Epithelial cell of proximal tubule (primary cell): ENCODE results near the gene POU2F2. TPM values are rescaled to one million over a fixed set of nuclear protein-coding genes. Genes with fewer than 3 reads are reported as not detected.

Experiments used
- DNase-seq: peaks from one replicate; pipeline ENCODE4 v3.0.0-alpha.2; 2011; ENCODE audit warnings: low read depth
- H3K4me3 ChIP-seq: 2 replicates; pipeline ENCODE4 v1.5.1; 2011; ENCODE audit warnings: low read depth, mild to moderate bottlenecking, low read length
- total RNA-seq: library from RNA; depleted of rRNA; stranded (reverse); fragments of >200 nt; gene quantifications from 2 replicates; pipeline ENCODE4 v1.2.3, GENCODE V29; 2015
- TF ChIP-seq, protein P1 (sequence below): conservative IDR thresholded peaks from 2 replicates; pipeline ENCODE4 v1.5.1; 2012; ENCODE audit warnings: low read depth, mild to moderate bottlenecking, low read length

The POU2F2 gene
- total RNA-seq, 1 donor from 2014 or later = 0.46 TPM

- TF ChIP-seq, protein P1, sequence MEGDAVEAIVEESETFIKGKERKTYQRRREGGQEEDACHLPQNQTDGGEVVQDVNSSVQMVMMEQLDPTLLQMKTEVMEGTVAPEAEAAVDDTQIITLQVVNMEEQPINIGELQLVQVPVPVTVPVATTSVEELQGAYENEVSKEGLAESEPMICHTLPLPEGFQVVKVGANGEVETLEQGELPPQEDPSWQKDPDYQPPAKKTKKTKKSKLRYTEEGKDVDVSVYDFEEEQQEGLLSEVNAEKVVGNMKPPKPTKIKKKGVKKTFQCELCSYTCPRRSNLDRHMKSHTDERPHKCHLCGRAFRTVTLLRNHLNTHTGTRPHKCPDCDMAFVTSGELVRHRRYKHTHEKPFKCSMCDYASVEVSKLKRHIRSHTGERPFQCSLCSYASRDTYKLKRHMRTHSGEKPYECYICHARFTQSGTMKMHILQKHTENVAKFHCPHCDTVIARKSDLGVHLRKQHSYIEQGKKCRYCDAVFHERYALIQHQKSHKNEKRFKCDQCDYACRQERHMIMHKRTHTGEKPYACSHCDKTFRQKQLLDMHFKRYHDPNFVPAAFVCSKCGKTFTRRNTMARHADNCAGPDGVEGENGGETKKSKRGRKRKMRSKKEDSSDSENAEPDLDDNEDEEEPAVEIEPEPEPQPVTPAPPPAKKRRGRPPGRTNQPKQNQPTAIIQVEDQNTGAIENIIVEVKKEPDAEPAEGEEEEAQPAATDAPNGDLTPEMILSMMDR = peak; percentile 43
- DNase-seq = peak; percentile 87
- H3K4me3 ChIP-seq = peak overlapping the region; percentile 1
Observed at GRCh38 chr19:42113641-42114348, 18.5 kb downstream of the POU2F2 start.

GRCh38 chr19:42111811-42112210 is 20.4 kb downstream of the POU2F2 start:
- no peak overlapping the region for H3K4me3 ChIP-seq
- no peak for DNase-seq
- TF ChIP-seq, protein P1 = no peak

DNA sequence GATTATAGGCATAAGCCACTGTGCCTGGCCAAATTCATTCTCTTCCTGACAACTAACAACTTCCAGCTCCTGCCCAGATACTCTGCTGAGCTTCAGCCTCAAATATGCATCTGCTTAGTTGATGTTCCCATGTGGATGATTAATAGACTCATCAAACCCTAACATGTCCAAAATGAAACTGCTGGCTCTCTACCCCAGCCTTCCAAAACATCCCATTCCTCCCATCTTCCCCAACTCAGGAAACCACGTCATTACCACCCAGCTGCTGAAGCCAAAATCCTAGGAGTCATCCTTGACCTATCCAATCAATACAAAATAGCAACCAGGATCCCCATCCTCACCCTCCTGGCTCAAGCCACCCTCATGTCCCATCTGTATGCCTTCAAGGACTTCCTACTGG is 20.9 kb downstream of the POU2F2 start:
- TF ChIP-seq, protein P1 = no peak
- no peak for DNase-seq
- H3K4me3 ChIP-seq = no peak overlapping the region

DNA sequence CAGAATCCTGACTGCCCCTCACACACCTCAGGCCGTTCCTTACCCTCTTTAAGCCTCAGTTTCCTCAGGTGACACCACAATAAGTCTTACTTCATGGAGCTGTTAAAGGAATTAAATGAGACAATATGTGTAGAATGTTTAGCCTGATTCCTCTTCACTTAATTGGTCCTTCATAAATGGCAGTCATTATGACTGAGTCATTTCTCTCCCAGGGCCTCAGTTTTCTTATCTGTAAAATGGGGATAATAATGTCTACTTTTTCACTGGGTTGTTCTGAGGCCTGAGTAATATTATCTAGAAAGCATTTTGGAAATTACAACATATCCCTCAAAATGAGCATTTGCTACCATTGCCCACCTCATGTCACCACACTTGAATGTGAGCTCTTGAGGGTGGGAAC is 21.6 kb downstream of the POU2F2 start:
- TF ChIP-seq, protein P1 = no peak
- DNase-seq = no peak
- no peak overlapping the region for H3K4me3 ChIP-seq

DNA sequence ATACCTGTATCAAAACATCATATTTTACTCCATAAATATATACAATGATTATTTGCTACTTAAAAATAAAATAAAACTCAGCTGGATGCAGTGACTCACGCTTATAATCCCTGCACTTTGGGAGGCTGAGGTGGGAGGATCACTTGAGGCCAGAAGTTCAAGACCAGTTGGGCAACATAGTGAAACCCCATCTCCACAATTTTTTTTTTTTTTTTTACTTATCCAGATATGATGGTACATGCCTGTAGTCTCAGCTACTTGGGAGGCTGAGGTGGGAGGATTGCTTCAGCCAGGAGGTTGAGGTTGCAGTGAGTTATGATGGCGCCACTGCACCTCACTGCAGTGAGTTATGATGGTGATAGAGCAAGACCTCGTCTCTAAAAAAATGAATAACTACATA is 22.4 kb downstream of the POU2F2 start:
- DNase-seq = no peak
- H3K4me3 ChIP-seq = no peak overlapping the region

GRCh38 chr19:42108527-42109389 is 23.5 kb downstream of the POU2F2 start:
- TF ChIP-seq, protein P1 = peak; percentile 100
- DNase-seq = peak; percentile 33

More for the DNA sequence above, 22.4 kb downstream of the POU2F2 start:
- TF ChIP-seq, protein P1 = no peak

More at GRCh38 chr19:42108527-42109389, 23.5 kb downstream of the POU2F2 start:
- H3K4me3 ChIP-seq = no peak overlapping the region
